GM18519 (cell line): ENCODE measurements around the gene ATAD3A.
"Not testable (repeated sequence)": the region's sequence is repeated elsewhere in the genome, so short reads cannot be mapped to it uniquely, and the experiment has no call there.

Experiments used
- ATAC-seq: cut with Tn5 transposase; IDR thresholded peaks from one replicate; pipeline ENCODE4 v1.9.1; 2021; ENCODE audit warnings: mild to moderate bottlenecking, moderate library complexity; ENCODE audit not compliant: unreplicated experiment, low FRiP score

ATAD3A gene

GRCh38 chr1:1521331-1521730 lies 9.4 kb downstream of the ATAD3A start:
- no peak for ATAC-seq

GRCh38 chr1:1522536-1522935 lies 10.6 kb downstream of the ATAD3A start:
- not testable (repeated sequence) for ATAC-seq

DNA sequence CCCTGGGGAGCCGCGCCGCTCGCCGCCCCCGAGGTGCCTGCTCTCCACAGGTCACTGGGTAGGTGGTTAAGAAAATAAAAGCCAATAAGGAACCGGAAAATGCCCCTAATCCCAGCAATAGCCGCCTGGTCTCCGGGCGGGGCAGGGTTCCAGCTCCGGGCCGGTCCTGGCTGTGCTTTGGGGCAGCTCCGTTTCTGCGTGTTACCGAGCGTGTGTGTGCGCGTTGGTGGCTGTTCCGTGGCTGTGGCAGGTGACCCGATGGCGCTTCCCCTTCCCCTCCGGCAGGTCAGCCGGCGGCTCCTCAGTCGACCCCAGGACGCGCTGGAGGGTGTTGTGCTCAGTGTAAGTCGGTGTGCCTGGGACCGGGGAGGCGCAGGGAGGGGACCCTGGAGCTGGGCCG lies 11.3 kb downstream of the ATAD3A start:
- ATAC-seq = not testable (repeated sequence)

DNA sequence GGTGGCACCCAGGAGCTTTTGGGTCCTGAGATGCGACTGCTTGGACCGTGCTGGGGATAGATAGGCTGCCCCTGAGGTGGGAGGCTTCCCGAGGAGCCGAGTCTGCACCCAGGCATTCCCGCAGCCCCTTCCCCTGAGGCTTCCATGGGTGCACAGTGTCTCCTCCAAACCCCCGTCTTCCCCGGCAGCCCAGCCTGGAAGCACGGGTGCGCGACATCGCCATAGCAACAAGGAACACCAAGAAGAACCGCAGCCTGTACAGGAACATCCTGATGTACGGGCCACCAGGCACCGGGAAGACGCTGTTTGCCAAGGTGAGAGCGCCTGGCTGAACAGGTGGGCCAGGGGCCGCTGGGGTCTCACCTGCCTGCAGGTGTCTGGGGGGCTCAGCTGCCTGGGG lies 11.7 kb downstream of the ATAD3A start:
- not testable (repeated sequence) for ATAC-seq

DNA sequence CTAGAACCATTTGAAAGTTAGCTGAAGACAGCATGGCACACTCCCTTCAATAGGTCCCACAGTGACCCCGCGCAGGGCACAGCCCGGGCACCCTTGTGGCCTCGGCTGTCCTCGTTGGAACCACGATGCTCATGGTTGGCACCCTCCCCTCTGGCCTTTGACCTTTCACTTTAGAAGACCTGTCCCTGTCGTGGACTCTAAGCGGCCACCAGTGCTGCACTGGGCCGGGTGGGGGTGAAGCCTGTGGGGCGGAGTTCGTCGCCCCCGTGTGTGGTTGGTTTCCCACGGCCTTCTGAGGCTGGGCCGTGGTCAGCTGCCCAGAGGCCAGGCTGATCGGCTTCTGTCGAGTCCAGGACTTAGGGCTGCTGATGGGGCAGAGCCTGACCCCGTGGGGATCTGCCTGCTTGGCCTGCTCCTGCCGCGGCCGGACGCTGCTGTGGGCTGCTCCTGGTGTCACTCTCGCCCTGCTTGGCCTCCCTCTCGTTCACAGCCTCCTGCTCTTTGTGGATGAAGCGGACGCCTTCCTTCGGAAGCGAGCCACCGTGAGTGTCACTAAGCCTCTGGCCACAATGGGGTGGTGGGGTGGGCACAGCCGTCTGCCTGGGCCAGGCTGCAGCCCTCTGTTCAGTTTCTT lies 12.9 kb downstream of the ATAD3A start:
- not testable (repeated sequence) for ATAC-seq

DNA sequence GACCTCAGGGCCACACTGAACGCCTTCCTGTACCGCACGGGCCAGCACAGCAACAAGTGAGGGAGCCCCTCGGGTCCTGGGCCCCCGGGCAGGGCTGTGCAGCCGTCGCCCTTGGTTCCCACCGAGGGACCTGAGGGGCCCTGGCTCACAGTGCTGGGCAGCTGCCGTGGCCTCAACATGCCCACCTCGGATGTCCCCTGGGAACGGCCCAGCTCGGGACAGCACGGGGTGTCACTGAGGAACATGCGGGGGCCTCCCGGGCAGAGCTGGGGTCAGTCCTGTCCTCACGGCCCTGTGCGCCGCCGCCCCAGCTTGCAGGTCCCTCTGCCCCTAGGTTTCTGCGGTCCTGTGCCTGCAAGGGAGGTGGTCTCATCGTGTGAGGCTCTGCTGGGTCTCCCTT lies 14.5 kb downstream of the ATAD3A start:
- not testable (repeated sequence) for ATAC-seq

- ATAC-seq = no peak
Observed at GRCh38 chr1:1527092-1527816, 15.3 kb downstream of the ATAD3A start.

- ATAC-seq = no peak
Observed at GRCh38 chr1:1528301-1529267, 16.6 kb downstream of the ATAD3A start.

DNA sequence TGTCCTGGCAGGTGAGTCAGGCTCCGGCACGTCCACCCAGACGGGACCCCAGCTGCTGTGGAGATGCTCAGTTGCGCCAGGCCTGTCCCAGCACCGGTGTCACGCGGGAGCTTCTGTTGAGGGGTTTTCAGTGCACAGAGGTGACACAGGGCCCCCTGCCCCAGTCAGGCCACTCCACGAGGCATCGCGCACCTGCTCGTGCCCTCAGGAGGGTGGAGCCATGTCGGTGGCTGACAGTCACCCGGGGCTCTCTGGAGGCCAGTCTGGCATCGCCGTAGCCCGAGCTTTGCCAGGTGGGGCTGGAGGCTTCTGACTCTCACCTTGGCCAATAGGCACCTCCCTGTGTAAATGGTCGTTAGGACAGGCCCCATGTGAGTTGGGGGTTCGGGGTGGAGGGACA lies 17.4 kb downstream of the ATAD3A start:
- no peak for ATAC-seq

- ATAC-seq = no peak
Observed at GRCh38 chr1:1529936-1530335, 18.0 kb downstream of the ATAD3A start.

- ATAC-seq = no peak
Observed at GRCh38 chr1:1531947-1532346, 20.0 kb downstream of the ATAD3A start.

GRCh38 chr1:1533176-1533893 lies 21.4 kb downstream of the ATAD3A start:
- ATAC-seq = not testable (repeated sequence)

GRCh38 chr1:1533894-1534291 lies 21.9 kb downstream of the ATAD3A start:
- not testable (repeated sequence) for ATAC-seq

DNA sequence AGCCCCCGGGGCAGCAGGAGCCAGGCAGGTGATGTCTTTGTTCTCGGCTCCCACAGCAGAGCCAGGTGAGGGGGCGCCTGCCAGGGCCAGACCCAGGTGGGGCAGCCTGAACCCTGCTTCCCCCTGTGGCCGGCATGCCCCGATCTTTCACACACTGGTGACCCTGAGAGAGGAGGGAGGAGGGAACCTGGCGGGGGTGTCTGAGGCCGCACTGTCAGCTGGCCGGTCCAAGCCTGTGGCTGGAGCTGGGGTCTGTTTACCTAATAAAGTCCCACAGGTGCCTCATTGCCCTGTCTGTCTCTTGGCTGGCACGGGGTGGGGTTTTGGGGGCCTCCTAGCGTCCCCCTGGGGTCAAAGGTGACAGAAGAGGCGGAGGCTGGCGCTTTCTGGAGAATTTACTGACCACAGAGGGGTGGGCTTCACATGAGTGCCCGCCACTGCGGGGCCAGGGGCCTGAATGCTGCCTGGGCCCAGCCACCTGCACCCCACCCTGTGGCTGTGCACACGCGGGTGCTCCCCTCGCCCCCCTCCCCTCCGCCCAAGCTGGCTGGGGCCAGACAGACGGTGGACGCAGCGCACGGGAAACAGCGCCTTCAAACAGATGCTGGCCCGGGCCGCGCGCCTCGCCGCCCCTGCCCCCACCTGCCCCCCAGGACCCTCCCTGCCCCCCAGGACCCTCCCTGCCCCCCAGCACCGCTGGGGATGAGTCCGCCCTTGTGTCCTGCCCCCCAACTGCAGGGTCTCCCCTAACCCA lies 22.6 kb downstream of the ATAD3A start:
- no peak for ATAC-seq

GRCh38 chr1:1535201-1536018 lies 23.4 kb downstream of the ATAD3A start:
- ATAC-seq = no peak

- ATAC-seq = no peak
Observed at GRCh38 chr1:1536019-1536937, 24.3 kb downstream of the ATAD3A start.

DNA sequence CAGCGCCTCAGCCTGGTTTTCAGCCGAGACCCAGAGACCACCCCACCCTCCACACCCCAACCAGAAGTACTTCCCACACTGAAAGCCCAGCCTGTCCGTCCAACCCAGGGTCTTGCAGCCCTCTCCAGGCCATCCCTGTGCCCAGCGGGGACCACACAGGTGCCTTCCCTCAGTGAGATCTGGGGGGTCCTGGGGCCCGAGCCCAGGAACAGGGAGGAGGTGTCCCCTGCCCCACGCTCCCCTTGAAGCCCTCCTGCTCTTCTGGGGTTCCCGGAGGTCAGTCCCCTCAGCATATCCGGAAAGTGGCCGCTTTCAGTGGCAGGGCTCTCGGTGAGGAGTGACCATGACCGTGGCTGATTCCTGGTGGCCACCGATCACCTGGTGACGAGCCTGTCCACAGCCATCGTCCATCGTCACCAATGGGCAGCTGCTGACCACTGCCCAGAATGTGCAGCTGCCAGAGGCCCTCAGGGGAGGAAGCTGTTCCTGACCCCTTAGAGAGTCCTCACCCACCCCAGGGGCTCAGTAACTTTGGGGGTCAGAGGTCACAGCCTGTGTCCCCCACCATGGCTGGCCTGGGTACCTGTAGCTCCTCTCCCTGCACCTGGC lies 25.1 kb downstream of the ATAD3A start:
- ATAC-seq = no peak
